ENCODE data around the gene ELSPBP1.
"Not testable (repeated sequence)": the region's sequence is repeated elsewhere in the genome, so short reads cannot be mapped to it uniquely, and the experiment has no call there.

Gene ELSPBP1

DNA sequence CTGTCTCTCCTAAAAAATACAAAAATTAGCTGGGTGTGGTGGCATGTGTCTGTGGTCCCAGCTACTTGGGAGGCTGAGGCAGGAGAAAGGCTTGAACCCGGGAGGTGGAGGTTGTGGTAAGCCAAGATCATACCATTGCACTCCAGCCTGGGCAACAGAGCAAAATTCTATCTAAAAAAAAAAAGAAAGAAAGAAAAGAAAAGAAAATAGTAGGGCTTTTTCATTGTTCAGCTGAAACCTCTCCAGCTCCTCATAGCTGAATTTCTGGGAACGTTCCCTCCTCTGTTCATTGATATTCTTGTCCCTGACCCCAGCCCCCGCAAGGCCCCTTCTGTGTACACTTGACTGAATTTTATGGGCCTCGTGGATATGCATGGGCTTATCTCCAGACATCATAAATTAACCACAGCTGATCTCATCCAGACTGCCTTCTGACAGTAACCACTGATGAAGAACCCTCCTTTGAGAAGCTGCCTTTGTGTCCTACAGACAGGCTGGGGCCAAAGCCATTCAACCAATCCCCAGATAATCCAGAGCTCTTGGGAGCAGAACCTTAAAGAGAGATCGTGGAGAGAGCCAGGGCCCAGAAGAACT, at the start of gene ELSPBP1:
ELSPBP1 (plus strand) TSS at position 424 of the 594 bp plus-strand sequence. CDS start 14,036 bp downstream, outside the sequence.
- no peak for DNase-seq

DNA sequence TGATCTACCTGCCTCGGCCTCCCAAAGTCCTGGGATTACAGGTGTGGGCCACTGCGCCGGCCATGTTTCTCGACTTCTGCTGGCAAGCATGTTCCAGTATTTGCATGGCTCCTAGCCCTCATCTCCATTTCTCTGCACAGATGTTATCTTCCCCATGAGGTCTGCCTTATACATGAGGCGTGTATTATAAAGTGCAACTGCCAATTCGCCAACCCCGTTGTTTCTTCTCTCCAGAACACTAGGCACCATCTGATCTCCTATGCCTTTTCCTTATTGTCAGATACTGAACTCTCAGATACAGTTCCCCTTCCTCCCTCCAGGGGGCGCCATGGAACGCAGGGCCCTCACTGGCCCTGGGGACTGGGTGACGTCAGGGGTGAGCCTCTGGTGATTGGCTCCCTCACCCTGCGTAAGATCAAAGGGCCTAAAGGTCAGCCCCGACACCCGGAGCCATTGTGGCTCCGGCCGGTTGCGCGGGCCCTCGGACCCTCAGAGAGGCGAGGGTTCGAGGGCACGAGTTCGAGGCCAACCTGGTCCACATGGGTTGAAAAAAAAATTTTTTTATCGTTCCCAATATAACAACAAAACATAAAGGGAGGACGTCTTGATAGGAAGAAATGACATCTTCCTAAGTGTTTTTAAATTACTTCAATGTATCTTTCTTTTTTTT, 44.4 kb upstream of the ELSPBP1 start:
- not testable (repeated sequence) for DNase-seq

DNA sequence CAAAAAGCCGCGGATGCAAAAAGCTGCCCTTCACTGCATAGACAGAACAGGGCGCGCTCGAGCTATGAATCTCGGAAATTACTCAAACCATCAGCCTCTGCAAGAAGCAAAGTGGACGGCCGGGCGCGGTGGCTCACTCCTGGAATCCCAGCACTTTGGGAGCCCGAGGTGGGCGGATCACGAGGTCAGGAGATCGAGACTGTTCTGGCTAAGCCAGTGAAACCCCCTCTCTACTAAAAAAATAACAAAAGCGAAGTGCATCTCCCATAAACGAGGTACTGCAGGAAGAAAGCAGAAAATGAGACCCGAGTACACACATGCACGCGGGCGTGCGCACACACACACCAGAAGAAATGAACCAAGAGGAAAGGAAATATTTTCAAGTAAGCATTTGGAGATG, 42.3 kb upstream of the ELSPBP1 start:
- not testable (repeated sequence) for DNase-seq

DNA sequence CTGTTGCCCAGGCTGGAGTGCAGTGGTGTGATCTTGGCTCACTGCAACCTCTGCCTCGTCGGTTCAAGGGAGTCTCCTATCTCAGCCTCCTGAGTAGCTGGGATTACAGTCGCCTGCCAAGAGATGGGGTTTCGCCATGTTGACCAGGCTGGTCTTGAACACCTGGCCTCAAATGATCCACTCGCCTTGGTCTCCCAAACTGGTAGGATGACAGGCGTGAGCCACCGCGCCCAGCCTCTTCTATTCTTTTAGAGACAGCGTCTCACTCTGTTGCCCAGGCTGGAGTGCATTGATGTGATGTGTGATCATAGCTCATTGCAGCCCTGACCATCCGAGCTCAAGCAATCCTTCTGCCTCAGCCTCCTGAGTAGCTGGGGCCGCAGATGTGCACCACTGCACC, 38.5 kb upstream of the ELSPBP1 start:
- DNase-seq = not testable (repeated sequence)

DNA sequence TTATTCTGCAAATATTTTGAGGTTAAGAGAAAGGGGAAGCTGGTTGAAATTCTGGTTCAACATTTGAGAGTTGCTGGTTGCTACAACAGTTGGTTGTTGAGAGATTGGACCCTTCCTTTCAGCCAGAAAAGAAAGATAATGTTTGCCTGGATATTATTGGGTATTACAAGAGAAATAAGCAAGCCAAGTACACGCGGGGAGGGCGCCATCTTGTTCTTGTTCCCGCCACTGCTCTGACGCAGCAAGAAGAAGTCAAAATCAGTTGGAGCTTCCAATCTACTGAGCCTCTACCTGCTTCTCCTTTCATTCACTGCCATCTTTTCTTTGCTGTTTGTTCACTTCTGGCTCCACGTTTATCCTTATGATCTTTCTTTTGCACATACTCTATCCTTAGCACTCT, 20.9 kb upstream of the ELSPBP1 start:
- no peak for DNase-seq

DNA sequence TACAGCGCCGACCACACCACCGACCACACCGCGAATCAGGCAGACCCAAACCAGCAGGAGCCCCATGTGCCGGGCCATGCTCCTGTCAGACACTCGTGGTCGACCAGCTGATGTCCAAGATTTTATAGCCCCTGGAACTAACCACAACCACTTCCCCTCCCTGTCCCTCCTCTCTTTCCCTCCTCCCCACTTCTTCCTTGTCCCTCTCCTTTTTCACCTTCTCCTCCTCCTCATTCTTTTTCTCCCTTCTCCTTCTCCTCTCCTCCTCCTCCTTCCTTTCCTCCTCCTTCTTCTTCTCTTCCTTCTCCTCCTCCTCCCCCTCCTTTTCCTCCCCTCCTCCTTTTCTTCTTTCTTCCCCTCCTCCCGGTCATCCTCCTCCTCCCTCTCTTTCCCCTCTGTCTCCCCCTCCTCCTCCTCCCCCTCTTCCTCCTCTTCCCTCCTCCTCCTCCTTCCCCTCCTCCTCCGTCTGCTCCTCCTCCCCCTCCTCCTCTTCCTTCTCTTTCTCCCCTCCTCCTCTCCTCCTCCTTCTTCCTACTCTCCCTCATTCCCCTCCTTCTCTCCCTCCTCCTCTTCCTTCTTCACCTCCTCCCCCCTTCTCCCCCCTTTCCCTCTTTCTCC, 3.1 kb upstream of the ELSPBP1 start:
- no peak for DNase-seq

DNA sequence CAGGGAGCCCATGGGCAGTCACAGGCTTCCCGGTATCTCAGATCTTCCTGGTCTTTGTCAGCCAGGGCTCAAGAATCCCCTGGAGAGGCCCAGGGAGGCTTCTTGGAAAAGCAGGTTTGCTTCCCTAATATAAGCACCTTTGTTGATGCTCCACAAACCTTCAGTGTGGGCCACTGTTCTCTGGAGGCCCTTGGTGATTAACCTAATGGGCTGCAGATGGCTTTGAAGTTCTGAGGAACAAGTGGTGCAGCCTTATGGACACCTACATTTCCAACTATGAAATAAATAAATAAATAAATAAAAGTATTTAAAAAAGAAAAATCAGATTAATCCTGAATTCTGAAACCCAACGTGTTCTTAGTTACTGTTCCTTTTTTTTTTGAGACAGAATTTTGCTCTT, 2.4 kb upstream of the ELSPBP1 start, which contains the start of gene BSPH1:
BSPH1 (minus strand) TSS at position 101 of the 400 bp plus-strand sequence; CDS start at position 12, 89 bp downstream.
- DNase-seq = no peak

DNA sequence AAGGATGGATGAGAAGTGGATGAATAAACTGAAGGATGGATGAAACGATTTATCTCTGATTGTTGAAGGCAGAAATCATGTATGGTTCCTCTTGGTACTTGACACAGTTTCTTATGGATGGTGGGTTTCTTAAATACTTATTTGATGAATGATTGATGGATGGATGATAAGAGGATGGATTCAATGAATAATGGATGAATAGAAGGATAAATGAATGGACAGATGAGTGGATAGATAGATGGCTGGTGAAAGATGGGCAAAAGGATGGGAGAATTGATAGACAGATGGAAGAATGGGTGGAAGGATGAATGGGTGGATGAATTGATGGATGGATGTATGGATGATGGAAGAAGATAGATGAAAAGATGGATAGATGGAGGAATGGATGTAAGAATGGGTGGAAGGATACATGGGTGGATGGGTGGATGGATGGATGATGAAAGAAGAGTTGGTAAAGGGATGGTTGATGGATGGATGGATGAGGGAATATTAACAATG, 1.8 kb downstream of the ELSPBP1 start:
- no peak for DNase-seq

DNA sequence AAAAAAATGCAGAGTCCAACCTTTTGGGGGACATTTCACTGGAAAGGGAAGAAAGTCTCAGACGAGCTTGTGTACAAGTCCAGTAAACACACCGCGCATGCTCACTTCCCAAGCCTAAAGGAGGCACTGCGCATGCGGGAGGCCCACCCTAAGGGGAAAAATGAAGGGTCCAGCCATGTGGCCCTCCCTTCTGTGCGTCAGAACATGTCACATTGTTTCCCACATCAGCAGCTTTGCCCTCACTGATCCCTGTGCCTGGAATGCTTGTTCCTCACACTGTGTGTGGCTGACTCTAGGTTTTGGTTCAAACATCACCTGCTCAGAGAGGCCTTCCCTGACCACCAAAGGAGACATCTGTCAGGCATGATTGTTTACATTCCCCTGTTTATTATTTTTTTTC, 4.4 kb downstream of the ELSPBP1 start:
- DNase-seq = no peak

DNA sequence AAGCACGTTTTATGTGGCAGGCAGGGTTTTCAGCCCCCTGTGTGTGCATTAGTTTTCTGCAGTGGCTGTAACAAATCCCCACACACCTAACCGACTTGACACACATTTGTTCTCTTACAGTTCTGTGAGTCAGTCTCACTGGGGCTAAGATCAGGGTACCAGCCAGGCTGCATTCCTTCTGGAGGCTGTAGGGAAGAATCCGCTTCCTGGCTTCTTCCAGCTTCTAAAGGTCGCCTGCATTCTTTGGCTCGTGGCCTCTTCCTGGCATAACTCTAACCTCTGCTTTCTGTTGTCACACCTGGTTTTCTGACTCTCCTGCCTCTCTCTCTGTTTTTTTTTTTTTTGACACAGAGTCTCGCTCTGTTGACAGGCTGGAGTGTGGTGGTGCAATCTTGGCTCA, 6.4 kb downstream of the ELSPBP1 start:
- DNase-seq = no peak

DNA sequence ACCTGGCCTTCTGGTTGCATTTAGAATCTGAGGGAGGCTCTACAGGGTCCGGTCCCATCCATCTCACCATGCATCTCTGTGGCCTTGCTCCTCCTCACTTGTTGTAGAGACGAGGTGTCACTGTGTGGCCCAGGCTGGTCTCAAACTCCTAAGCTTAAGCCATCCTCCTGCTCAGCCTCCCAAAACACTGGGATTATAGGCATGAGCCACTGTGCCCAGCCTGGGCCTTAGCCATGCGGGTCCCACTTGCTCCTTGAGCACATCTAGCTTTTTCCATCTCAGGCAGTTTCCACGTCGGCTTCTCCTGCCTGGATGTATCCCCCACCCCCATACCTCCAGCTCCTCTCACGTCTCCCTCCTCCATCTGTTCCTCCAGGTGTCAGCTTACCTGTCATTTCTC, 9.8 kb downstream of the ELSPBP1 start:
- DNase-seq = no peak

DNA sequence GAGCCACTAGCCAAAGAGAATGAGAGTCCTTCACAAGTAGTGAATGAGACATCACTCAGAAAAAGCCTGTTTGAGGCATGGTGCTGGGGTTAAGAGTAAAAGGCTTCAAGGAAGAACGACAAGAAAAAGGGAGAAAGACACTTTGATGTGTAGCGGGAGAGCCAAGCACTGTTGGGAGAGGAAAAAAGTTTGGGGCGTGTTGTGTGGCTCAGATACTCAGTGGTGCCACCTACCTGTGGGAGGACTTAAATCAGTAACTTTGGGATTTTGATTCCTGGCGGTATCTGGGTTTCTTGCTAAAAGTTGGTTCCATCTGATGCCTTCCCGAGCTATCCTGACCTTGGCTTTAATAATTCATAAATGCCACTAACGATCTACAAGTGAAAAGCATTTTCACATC, 12.3 kb downstream of the ELSPBP1 start:
- DNase-seq = no peak

DNA sequence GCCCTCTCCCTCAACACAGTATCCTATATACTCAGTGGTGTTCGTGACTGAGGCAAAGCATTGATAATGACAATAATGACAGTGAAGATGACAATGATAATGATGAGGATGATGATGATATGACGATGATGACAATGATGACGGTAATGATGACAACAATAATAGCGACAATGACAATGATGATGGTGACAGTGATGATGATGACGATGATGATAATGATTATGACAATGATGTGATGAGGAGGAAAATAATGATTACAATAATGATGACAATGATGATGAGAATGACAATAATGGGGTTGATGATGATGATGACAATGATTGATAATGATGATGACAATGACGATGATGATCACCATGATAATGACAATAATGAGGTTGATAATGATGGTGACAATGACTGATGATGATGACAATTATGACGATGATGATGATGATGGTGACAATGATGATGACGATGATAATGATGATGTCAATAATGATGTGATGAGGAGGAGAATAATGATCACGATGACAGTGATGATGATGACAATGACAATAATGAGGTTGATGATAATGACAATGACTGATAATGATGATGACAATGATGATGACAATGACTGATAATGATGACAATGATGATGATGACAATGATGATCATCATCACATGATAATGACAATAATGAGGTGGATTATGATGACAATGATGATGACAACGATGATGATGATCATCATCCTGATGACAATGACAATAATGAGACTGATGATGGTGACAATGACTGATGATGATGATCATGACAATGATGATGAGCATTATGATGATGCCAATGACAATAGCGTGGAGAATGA, 16.7 kb downstream of the ELSPBP1 start:
- DNase-seq = no peak

DNA sequence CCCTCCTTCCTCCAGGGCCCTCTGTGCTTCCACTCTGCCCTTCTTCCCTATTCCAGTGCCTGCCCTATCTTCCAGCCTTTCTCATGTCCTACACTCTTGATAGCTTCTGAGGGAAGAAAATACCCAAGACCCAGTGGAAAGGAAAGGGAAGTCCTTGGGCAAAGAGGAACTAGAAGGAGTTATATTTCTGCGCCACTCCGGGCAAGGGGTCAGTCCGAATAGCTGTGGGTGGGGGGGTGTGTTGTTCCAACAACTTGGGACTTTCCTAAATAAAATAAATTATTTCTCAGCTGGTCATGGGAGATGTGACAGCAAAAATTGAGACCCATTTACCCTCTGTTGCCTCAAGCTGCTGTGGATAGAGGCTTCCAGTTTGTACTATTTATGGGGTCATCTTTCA, 26.3 kb downstream of the ELSPBP1 start:
- DNase-seq = no peak

DNA sequence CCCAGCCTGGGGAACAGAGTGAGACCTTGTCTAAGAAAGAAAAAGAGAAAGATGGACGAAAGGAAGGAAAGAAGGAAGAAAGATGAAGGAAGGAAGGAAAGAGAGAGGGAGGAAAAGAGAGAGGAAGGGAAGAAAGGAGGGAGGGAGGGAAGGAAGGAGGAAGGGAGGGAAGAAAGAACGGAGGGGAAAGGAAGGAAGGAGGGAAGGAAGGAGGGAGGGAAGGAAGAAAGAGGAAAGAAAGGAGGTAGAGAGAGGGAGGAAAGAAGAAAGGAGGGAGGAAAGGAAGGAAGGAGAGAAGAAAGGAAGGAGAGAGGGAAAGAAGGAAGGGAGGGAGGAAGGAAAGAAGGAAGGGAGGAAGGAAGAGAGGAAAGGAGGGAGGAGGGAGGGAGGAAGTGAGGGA, 28.6 kb downstream of the ELSPBP1 start:
- DNase-seq = no peak

DNA sequence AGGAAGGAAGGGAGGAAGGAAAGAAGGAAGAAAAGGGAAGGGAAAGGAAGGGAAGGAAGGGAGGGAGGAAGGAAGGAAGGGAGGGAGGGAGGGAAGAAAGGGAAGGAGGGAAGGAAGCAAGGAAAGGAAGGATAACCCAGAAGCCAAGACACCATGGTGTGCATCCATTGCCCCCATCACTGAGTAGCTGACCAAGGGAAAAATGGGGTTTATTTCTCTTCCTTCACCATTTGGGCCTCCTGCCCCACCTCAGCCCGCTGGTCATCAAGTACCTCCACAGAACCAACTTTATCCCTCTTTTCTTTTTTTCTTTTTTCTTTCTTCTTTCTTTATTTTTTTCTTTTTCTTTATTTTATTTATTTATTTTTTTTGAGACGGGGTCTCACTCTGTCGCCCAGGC, 29.1 kb downstream of the ELSPBP1 start:
- DNase-seq = no peak

DNA sequence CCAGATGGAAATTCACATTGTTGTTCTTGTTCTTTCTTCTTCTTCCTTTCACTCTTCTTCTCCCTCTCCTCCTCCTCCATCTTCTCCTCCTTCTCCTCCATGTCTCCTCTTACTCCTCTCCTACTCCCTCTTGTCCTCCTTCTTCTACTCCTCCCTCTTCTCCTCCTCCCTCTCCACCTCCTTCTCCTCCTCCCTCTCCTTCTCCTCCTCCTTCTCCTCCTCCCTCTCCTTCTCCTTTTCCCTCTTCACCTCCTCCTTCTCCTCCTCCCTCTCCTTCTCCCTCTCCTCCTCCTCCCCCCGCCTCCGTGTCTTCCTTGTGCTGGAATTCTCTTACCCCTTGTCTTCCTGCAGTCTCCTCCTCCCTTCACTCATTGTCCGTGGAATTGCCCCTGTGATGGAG, 31.0 kb downstream of the ELSPBP1 start:
- no peak for DNase-seq

DNA sequence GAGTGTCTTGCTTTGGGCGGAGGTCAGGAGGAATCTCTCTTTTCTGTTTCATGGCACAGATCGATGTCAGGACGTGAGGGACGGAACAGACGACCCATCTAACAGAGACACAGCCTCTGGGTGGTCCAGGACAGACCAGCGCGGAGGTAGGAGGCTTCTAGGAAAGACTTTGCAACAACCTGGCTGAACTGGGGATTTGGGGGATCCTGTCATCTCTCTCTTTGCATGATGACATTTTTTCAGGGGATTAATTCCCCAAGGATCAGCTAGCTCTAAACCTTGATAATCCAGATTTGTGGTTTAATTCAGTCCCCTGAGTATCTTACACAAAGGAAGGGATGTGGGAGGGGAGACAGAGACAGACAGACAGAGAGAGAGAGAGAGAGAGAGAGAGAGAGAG, 35.0 kb downstream of the ELSPBP1 start:
- no peak for DNase-seq

DNA sequence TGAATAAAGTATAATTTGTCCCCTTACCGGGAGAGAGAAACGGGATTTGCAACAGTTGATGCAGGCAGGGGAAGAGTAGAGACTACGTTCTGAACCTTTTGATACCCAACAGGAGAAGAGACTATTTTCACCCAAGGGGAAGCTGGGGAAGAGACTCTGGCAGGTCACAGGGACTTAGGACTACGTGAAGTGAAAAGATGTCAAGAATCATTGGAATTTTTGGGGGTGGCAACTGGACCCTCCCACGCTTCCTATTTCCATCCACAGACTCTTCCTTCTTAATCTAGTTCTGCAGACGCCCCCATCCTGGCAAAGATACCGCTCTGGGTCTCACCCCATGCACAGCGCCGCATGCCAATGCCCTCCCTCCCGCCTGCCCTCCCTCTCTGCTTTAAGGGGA, 35.6 kb downstream of the ELSPBP1 start:
- no peak for DNase-seq

DNA sequence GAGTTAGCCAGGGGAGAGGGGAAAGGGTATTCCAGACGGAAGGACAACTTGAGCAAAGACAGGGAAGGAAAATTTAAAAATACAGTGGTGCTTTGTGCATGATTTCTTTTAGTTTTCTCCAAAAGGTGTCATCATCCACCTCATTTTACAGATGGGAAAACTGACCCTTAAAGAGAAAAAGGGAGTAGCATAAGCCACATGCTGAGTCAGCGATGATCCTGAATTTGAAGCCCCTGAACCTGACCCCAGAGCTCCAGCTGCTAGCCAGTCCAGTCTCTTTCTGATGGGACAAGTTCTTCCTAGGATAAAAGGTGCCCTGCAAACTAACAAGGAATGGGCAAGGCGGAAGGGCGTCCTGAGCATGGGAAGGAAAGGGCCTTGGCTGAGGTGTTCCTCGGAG, 39.2 kb downstream of the ELSPBP1 start:
- no peak for DNase-seq

DNA sequence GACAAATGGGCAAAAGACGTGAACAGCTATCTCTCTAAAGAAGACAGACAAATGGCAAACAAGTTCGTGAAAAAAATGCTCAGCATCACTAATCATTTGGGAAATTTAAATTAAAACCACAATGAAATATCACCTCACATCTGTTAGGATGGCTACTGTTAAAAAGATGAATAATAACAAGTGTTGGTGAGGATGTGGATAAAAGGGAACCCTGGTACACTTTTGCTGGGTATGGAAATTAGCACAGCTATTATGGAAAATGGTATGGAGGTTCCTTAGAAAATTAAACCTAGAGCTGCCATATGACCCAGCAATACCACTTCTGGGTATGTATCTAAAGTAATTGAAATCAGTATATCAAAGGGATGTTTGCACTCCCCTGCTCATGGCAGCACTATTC, 42.3 kb downstream of the ELSPBP1 start:
- DNase-seq = no peak

DNA sequence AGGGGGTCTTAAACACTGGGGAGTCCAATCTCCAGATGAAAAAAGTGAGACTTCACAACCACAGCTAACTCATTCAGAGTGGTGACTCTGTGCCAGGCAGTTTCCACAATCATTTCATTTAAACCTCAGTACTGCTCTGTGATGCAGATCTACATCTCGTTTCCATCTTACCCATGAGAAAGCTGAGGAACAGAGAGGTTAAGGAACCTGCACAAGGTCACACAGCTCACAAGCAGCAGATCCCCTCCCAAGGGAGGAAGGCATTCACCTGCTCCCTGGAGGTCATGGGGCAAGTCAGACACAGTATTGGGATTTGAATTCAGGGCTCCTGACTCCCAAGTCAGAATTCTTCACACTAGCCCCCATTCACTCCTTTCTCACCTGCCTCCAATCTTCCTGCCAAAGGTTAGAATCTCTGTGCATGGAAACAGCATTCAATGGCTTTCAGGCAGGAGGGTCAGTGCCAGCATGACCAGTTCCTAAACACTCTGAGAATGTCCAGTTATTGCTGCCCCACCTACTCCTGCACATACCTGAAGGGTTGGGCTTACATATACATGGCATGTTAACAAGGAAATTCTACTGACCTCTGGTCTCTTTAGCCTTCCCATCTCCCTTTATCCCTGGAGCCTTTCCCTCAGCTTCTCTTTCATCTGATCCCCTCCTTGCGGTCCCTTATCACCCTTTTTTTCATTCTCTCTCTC, 47.6 kb downstream of the ELSPBP1 start:
- no peak for DNase-seq
